Neuron (in vitro differentiated cells): Measurements from ENCODE around the gene DNAJB1.
A peak's percentile ranks its signal among the peaks of the same experiment; 100 is the strongest.
"Not testable (repeated sequence)": the region's sequence is repeated elsewhere in the genome, so short reads cannot be mapped to it uniquely, and the experiment has no call there.

Experiments
- H2AFZ ChIP-seq: one replicate; pipeline ENCODE4 v1.6.1; 2013; ENCODE audit warnings: low read depth, mild to moderate bottlenecking, inconsistent platforms, low read length, moderate library complexity
- H3K27me3 ChIP-seq: one replicate; pipeline ENCODE4 v1.6.1; 2013; ENCODE audit warnings: low read length; ENCODE audit not compliant: insufficient read depth
- H3K36me3 ChIP-seq: one replicate; pipeline ENCODE4 v1.6.1; 2013; ENCODE audit warnings: low read length; ENCODE audit not compliant: insufficient read depth
- H3K4me1 ChIP-seq: one replicate; pipeline ENCODE4 v1.6.1; 2013; ENCODE audit warnings: low read length; ENCODE audit not compliant: insufficient read depth
- H3K4me3 ChIP-seq: 2 replicates; pipeline ENCODE4 v1.5.1; 2013; ENCODE audit warnings: mild to moderate bottlenecking, low read length, moderate library complexity
- H3K9me3 ChIP-seq: one replicate; pipeline ENCODE4 v1.6.1; 2013; ENCODE audit warnings: low read length

The DNAJB1 gene

GRCh38 chr19:14544977-14545715 lies 26.9 kb upstream of the DNAJB1 start:
- no peak overlapping the region for H3K4me3 ChIP-seq
- H3K27me3 ChIP-seq: no peaks in the 10 kb centered on the region
- H3K36me3 ChIP-seq: peaks cover 7% of the 10 kb centered on the region
- H3K4me1 ChIP-seq: no peaks in the 10 kb centered on the region
- no peak overlapping the region for H2AFZ ChIP-seq
- H3K9me3 ChIP-seq: no peaks in the 10 kb centered on the region

DNA sequence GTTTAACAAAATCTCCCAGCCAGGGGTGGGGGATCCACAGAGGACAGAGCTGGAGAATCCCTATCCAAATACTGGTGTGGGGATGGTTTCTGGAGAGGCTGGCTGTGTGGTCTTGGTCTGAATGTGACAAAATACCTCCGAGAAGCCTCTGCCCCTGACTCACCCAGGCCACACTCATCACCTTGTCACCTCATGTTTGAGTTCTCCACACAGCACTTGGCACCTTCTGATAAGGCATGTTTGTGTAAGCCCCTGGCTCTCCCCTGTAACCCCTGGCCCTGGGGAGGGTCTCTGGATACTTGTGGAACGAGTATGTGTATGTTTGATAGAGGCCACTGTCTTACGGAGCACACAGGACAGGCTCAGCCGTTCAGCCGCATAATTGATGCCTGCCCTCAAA lies 25.9 kb upstream of the DNAJB1 start:
- peaks cover 10% of the 10 kb centered on the region for H3K36me3 ChIP-seq
- no peak overlapping the region for H3K4me3 ChIP-seq
- H3K9me3 ChIP-seq: no peaks in the 10 kb centered on the region
- H3K4me1 ChIP-seq: no peaks in the 10 kb centered on the region
- no peak overlapping the region for H2AFZ ChIP-seq
- no peaks in the 10 kb centered on the region for H3K27me3 ChIP-seq

- peaks cover 5% of the 10 kb centered on the region for H3K36me3 ChIP-seq
- H3K4me1 ChIP-seq: no peaks in the 10 kb centered on the region
- H3K9me3 ChIP-seq: no peaks in the 10 kb centered on the region
- H3K27me3 ChIP-seq: no peaks in the 10 kb centered on the region
- H3K4me3 ChIP-seq: no peak overlapping the region
- H2AFZ ChIP-seq: no peak overlapping the region
Measured at GRCh38 chr19:14542711-14543328, 24.6 kb upstream of the DNAJB1 start.

- H3K4me3 ChIP-seq, H2AFZ ChIP-seq, H3K27me3 ChIP-seq, H3K9me3 ChIP-seq, H3K4me1 ChIP-seq, H3K36me3 ChIP-seq: not testable (repeated sequence)
Measured at GRCh38 chr19:14541979-14542378, 23.8 kb upstream of the DNAJB1 start.

DNA sequence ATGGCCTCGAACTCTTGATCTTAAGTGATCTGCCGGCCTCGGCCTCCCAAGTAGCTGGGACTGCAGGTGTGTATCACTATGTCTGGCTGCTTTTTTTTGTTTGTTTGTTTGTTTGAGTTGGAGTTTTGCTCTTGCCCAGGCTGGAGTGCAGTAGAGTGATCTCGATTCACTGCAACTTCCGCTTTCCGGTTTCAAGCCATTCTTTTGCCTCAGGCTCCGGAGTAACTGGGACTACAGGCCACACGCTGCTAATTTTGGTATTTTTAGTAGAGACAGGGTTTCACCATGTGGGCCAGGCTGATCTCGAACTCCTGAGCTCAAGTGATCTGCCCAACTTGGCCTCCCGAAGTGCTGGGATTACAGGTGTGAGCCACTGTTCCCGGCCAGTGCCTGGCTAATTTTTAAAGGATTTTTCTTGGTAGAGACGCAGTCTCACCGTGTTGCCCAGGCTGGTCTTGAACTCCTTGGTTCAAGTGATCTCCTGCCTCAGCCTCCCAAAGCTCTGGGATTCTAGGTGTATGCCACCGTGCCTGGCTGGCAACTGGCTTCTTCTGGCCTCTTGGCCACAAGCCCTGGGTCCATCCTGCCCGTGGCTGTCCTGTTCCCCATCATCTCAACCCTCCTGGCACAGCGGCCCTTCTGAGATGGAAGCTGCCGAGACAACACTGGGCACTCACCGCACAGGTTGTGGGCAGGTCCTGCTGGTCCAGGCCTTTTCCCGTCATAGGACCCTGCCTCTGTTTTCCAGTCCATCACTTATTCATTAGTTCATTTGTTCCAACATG lies 22.7 kb upstream of the DNAJB1 start:
- Histone ChIP-seq H3K4me3 (no peak overlapping the region), H3K36me3 (peaks cover 5% of the 10 kb centered on the region), H3K4me1 (no peaks in the 10 kb centered on the region), H3K27me3 (no peaks in the 10 kb centered on the region), H2AFZ (no peak overlapping the region), H3K9me3 (no peaks in the 10 kb centered on the region)

DNA sequence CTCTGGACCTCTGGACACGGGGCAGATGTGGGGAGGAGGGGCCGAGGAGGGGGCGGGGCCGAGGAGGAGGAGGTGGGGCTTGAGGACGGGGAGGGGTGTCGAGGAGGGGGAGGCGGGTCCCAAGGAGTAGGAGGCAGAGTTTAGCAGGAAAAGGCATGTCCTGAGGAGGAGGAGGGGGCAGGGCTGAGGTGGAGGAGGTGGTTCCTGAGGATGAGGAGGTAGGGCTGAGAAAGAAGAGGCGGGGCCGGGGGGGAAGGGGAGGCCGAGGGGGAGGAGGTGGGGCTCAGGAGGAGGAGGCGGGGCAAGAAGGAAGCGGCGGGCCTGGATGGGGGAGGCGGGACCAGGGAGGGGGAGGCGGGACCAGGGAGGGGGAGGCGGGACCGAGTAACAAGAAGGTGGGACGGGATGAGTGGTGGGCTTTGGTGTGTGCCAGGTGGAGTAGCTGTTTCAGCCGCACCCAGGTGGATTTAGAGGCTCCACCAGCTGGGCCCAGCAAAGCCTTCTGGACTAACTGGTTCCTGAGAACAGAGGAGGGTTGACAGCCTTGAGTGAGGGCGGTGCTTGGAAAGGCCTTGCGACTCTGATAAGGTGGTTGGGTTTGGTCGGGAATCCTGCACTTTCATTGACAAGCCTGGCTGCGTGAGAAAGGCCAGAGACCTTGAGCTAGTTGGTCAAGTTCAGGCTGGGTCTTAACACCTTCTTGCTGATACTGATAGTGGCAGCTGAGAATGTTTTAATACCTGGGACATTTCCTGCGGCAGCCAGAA lies 18.9 kb upstream of the DNAJB1 start:
- Histone ChIP-seq H3K36me3 (peaks cover 10% of the 10 kb centered on the region), H3K4me3 (no peak overlapping the region)

GRCh38 chr19:14533450-14533849 lies 15.3 kb upstream of the DNAJB1 start:
- Histone ChIP-seq H3K27me3 (no peaks in the 10 kb centered on the region), H3K4me1 (peaks cover 9% of the 10 kb centered on the region), H3K4me3 (no peak overlapping the region), H2AFZ (no peak overlapping the region), H3K36me3 (peaks cover 8% of the 10 kb centered on the region), H3K9me3 (no peaks in the 10 kb centered on the region)

More for the DNA sequence above, 18.9 kb upstream of the DNAJB1 start:
- H2AFZ ChIP-seq: no peak overlapping the region
- no peaks in the 10 kb centered on the region for H3K27me3 ChIP-seq
- no peaks in the 10 kb centered on the region for H3K4me1 ChIP-seq
- H3K9me3 ChIP-seq: no peaks in the 10 kb centered on the region

- peaks cover 8% of the 10 kb centered on the region for H3K36me3 ChIP-seq
- no peaks in the 10 kb centered on the region for H3K27me3 ChIP-seq
- peaks cover 9% of the 10 kb centered on the region for H3K4me1 ChIP-seq
- peak overlapping the region; percentile 71 for H3K4me3 ChIP-seq
- no peak overlapping the region for H2AFZ ChIP-seq
- H3K9me3 ChIP-seq: no peaks in the 10 kb centered on the region
Measured at GRCh38 chr19:14530506-14530905, 12.3 kb upstream of the DNAJB1 start.

GRCh38 chr19:14530005-14530348 lies 11.8 kb upstream of the DNAJB1 start:
- H3K4me3 ChIP-seq: peak overlapping the region; percentile 71
- H2AFZ ChIP-seq: peak overlapping the region; percentile 58
- peaks cover 9% of the 10 kb centered on the region for H3K4me1 ChIP-seq
- no peaks in the 10 kb centered on the region for H3K9me3 ChIP-seq
- no peaks in the 10 kb centered on the region for H3K27me3 ChIP-seq
- peaks cover 8% of the 10 kb centered on the region for H3K36me3 ChIP-seq

DNA sequence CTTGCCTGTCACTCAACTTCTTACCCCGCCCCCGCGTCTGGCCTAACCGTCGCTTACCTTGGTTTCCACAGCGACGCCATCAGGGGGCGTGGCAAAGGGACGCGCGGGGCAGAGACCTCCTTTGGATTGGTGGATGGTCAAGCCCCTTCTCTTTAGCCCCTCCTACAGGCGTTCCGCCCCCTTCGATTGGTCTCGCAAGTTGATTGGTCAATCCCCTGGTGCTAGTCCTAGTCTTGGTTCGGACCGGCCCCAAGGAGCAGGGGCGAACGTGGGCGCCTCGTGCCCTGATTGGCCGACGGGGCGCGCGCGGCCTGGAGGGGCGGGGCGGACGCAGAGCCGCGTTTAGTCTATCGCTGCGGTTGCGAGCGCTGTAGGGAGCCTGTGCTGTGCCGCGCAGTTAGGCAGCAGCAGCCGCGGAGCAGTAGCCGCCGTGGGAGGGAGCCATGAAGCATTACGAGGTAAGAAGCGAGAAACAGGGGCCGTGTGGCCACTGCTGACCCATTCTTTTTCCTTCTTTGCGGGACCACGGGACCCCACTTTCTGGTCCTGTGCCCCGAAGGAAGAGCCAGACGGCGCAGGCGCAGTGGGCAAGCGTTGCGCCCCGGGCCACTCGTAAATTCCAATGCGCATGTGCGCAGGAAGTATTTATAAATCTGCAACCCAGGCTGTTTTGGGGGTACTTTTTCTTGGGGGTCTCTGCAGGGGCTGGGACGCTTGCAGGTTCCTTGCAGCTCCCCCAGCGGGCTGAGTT lies 11.2 kb upstream of the DNAJB1 start, which contains the start of gene TECR:
Gene TECR, plus strand, starts transcription at position 341 of the 751 bp plus-strand sequence. Its CDS starts 103 bp downstream, at position 444.
- H3K4me1 ChIP-seq: peaks cover 9% of the 10 kb centered on the region
- H3K9me3 ChIP-seq: no peaks in the 10 kb centered on the region
- H2AFZ ChIP-seq: peak within 1 kb of the TSS; percentile 58
- no peaks in the 10 kb centered on the region for H3K27me3 ChIP-seq
- H3K4me3 ChIP-seq: peak within 1 kb of the TSS; percentile 71
- peaks cover 5% of the 10 kb centered on the region for H3K36me3 ChIP-seq

DNA sequence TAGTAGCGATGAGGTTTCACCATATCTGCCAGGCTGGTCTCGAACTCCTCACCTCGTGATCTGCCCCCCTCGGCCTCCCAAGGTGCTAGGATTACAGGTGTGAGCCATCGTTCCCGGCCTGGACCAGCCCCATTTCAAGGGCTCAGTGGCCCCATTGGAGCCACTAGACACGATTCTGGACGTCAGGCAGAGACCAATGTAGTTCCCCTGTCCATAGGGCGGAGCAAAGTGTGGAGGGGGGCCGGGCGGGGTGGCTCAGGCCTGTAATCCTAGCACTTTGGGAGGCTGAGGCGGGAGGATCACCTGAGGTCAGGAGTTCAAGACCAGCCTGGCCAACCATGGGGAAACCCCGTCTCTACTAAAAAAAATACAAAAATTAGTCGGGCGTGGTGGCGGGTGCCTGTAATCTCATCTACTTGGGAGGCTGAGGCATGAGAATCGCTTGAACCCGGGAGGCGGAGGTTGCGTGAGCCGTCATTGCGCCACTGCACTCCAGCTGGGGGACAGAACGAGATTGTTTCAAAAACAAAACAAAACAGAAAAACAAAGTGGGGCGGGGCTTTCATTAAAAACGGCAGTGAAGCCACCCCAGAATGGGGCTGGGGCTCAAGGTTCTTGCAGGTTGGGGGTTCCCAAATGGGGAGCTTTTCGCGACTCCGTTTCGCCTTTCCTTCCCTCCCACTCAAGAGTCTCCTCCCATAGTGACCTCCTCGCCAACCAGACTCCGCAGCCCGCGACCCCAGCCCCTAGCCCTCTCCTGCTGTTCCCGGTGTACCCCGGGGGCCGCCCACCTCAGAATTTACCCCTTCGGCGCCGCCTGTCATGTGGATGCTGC lies 10.4 kb upstream of the DNAJB1 start:
- peak overlapping the region; percentile 38 for H3K4me3 ChIP-seq
- H3K4me1 ChIP-seq: peaks cover 9% of the 10 kb centered on the region
- no peaks in the 10 kb centered on the region for H3K9me3 ChIP-seq
- peaks cover 5% of the 10 kb centered on the region for H3K36me3 ChIP-seq
- H3K27me3 ChIP-seq: no peaks in the 10 kb centered on the region
- peak overlapping the region; percentile 48 for H2AFZ ChIP-seq
